GM12891 (cell line): ENCODE data around the gene H2AZ2.

Source experiments
- PAX5 ChIP-seq: IDR thresholded peaks from 2 replicates; pipeline ENCODE4 v1.6.1; 2011; ENCODE audit warnings: low read length, moderate library complexity, mild to moderate bottlenecking; ENCODE audit not compliant: insufficient read depth, severe bottlenecking
- POLR2A ChIP-seq: IDR thresholded peaks from 2 replicates; pipeline ENCODE4 v1.6.1; 2011; ENCODE audit warnings: low read depth, low read length, control low read depth
- POLR2AphosphoS5 ChIP-seq: IDR thresholded peaks from 2 replicates; pipeline ENCODE4 v1.6.1; 2011; ENCODE audit warnings: low read depth, low read length, control low read depth
- POU2F2 ChIP-seq: IDR thresholded peaks from 2 replicates; pipeline ENCODE4 v1.6.1; 2011; ENCODE audit warnings: low read depth, mild to moderate bottlenecking, control low read depth, low read length, moderate library complexity
- SPI1 ChIP-seq: IDR thresholded peaks from 2 replicates; pipeline ENCODE4 v1.6.1; 2011; ENCODE audit warnings: low read depth, low read length, control low read depth
- TAF1 ChIP-seq: IDR thresholded peaks from 2 replicates; pipeline ENCODE4 v1.6.1; 2011; ENCODE audit warnings: low read depth, low read length, control low read depth

DNA sequence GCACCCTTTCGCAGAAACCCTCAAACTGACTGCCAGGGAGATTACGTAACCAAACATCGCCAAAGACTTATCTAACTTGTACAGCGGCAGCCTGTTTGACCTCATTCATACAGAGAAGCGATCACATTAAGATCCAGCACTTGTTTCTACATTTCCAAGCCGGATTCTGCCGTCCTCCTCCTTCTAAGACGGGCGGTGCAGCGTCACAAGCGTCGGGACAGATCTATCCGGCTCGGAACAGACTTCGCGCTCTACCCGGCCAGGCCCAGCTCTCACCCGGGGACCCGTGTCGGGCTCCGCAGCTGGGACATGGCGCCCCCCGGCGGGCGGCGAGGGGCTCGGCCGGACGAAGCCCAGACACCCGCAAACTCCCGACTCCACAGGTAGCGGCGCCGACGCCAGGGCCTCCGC lies 373 bp downstream of the H2AZ2 start:
- TF ChIP-seq POLR2A (peak; percentile 52), POLR2AphosphoS5 (peak; percentile 49; the same call in 1 of the 2 replicates), TAF1 (peak; percentile 21; the same call in 1 of the 2 replicates), SPI1 (no peak), PAX5 (no peak), POU2F2 (no peak)
